GM18867 (cell line): ENCODE measurements around the gene EFNA3.

ENCODE experiments used
- ATAC-seq: cut with Tn5 transposase; IDR thresholded peaks from one replicate; pipeline ENCODE4 v1.9.1; 2021; ENCODE audit warnings: mild to moderate bottlenecking, moderate library complexity; ENCODE audit not compliant: unreplicated experiment

EFNA3 gene

GRCh38 chr1:155083052-155083541, 4.5 kb downstream of the EFNA3 start:
- no peak for ATAC-seq

- ATAC-seq = no peak
Measured at GRCh38 chr1:155083865-155084721, 5.5 kb downstream of the EFNA3 start.

DNA sequence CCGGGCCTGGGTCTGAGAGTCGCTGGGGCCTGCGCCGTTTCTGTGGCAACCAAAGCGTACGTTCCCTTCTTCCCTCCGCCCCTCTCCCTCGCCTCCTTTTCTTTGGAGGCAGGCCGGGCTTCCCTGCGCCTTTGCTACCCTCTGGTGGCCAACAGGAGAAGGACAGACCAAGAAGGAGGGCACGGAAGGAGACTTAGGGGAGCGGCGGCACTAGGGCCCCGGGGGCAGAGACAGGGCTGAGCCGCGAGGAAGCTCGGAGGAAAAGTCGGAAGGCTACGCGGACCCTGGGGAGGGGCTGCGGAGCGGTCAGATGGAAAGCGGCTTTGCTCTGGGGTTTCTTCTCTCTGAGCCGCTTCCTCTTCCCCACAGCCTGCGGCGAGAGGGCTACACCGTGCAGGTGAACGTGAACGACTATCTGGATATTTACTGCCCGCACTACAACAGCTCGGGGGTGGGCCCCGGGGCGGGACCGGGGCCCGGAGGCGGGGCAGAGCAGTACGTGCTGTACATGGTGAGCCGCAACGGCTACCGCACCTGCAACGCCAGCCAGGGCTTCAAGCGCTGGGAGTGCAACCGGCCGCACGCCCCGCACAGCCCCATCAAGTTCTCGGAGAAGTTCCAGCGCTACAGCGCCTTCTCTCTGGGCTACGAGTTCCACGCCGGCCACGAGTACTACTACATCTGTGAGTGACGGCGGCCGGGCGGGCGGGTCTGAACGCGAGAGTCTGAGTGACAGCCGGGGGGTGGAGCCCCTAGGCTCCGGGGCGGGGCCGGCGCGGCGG, 6.3 kb downstream of the EFNA3 start:
- peak; percentile 69 for ATAC-seq

DNA sequence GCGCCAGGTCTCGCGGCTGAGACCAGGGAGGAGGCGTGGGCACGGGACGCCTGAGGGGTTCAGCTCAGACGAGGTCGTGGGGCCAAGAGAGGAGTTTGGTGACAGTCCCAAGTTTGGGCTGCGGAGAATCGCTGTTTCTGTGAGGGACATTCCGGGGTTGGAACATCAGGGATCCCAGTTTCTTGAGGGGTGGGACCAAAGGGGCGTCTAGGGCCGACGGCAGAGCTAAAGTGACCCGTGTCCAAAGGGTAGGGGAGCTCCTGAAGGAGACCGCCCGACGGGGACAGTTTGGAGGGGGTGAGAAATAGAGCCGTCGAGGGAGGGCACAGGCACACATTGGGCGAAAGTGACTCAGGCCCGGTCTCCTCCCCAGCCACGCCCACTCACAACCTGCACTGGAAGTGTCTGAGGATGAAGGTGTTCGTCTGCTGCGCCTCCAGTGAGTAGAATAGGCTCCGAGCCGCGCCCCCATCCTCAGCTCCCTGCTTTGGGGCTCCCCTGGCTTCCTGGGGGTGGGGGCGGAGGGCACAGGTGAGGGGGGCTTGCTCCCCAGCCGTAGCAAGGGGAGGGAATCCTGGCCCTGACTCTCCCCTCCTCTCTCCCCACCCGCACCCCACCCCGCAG, 7.0 kb downstream of the EFNA3 start:
- no peak for ATAC-seq

- ATAC-seq = no peak
Measured at GRCh38 chr1:155086128-155086741, 7.6 kb downstream of the EFNA3 start.

- ATAC-seq = no peak
Measured at GRCh38 chr1:155086856-155087535, 8.4 kb downstream of the EFNA3 start.

GRCh38 chr1:155091071-155092051, 12.7 kb downstream of the EFNA3 start:
- no peak for ATAC-seq

GRCh38 chr1:155092131-155092530, 13.5 kb downstream of the EFNA3 start:
- no peak for ATAC-seq

GRCh38 chr1:155092641-155093040, 14.0 kb downstream of the EFNA3 start:
- ATAC-seq = no peak

DNA sequence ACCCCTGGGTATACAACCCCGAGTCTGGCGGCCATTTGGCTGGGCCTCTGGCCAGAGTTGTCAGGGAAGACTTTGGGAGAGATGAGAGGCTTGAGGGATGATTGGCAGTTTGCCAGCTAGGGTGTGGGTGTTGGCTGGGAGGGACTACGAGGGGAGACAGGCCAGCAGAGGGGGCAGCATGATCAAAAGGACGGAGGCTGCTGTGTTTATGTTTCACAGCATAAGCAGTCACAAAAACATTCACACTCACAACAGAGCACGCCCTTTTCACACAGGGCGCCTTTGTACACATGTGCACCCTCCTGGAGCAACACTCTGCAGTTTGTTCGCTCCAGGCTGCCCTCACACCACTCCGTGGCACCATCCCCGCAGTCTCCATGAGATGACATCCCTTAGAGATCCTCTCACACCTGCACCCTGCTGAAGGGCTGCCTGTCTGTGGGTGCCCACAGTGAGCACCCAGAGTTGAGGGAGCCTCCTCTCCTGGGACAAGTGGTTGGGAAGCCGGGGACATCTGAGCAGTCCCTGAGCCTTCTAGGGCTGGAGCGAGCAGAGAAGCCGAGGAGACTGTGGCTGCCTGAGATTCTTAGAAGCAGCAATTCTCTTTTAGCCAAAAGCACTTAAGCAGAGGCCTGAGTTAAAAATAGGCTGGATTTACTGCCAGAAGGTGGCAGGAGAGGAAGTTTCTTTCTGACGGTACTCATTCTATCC, 15.4 kb downstream of the EFNA3 start:
- ATAC-seq = no peak

- ATAC-seq = no peak
Measured at GRCh38 chr1:155094622-155094948, 15.9 kb downstream of the EFNA3 start.

- no peak for ATAC-seq
Measured at GRCh38 chr1:155099331-155099730, 20.7 kb downstream of the EFNA3 start.

GRCh38 chr1:155103325-155103724, 24.7 kb downstream of the EFNA3 start:
- ATAC-seq = no peak

- no peak for ATAC-seq
Measured at GRCh38 chr1:155104605-155105534, 26.2 kb downstream of the EFNA3 start.

DNA sequence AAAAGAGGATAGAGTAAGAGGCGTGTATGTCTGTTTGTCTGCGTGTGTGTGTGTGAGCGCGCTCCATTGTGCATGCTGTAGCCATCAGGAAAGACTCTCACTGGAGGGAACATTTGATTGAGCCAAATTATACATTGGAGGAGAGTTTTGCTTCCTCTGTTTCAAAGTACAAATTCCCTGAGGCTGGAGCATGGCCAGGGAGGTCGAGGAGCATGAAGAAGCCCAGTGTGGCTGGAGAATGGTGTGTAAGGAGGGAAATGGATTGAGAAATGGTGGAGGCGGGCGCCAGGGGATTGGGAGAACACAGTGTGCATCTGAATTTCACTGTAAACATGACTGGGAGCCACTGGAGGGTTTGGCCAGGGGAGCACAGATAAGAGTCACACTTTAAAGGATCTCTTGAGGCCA, 27.0 kb downstream of the EFNA3 start:
- ATAC-seq = no peak

GRCh38 chr1:155106862-155107261, 28.2 kb downstream of the EFNA3 start:
- ATAC-seq = no peak
